SIG-M5 treated with dmso at 0.1 percent for 504 hours (cell line): ENCODE measurements around the gene KCNG2.
"Not testable (repeated sequence)": the region's sequence is repeated elsewhere in the genome, so short reads cannot be mapped to it uniquely, and the experiment has no call there.

ENCODE experiments used
- DNase-seq: peaks from one replicate; lab custom pipeline; 2025; ENCODE audit not compliant: unreplicated experiment; lab: John Stamatoyannopoulos, UW

Gene KCNG2

GRCh38 chr18:79868811-79869541, 71.2 kb downstream of the KCNG2 start:
- no peak for DNase-seq

- DNase-seq = no peak
Measured at GRCh38 chr18:79869591-79870300, 72.0 kb downstream of the KCNG2 start.

- no peak for DNase-seq
Measured at GRCh38 chr18:79870301-79871025, 72.7 kb downstream of the KCNG2 start.

GRCh38 chr18:79871026-79871390, 73.3 kb downstream of the KCNG2 start:
- DNase-seq = no peak

- DNase-seq = no peak
Measured at GRCh38 chr18:79871481-79872091, 73.8 kb downstream of the KCNG2 start.

- peak; percentile 3 for DNase-seq
Measured at GRCh38 chr18:79872527-79873444, 75.0 kb downstream of the KCNG2 start.

GRCh38 chr18:79873449-79874110, 75.8 kb downstream of the KCNG2 start:
- no peak for DNase-seq

- DNase-seq = no peak
Measured at GRCh38 chr18:79874553-79875530, 77.1 kb downstream of the KCNG2 start.

GRCh38 chr18:79875531-79875919, 77.8 kb downstream of the KCNG2 start:
- no peak for DNase-seq

GRCh38 chr18:79875931-79876461, 78.3 kb downstream of the KCNG2 start:
- DNase-seq = no peak

GRCh38 chr18:79876497-79876896, 78.8 kb downstream of the KCNG2 start:
- DNase-seq = no peak

- no peak for DNase-seq
Measured at GRCh38 chr18:79877163-79878091, 79.7 kb downstream of the KCNG2 start.

GRCh38 chr18:79878246-79878645, 80.5 kb downstream of the KCNG2 start:
- DNase-seq = not testable (repeated sequence)

- no peak for DNase-seq
Measured at GRCh38 chr18:79878741-79879378, 81.1 kb downstream of the KCNG2 start.

- DNase-seq = no peak
Measured at GRCh38 chr18:79879566-79879965, 81.8 kb downstream of the KCNG2 start.

- no peak for DNase-seq
Measured at GRCh38 chr18:79881695-79882094, 84.0 kb downstream of the KCNG2 start.
